ENCODE measurements around the gene SPATA25.
"Not testable (repeated sequence)": the region's sequence is repeated elsewhere in the genome, so short reads cannot be mapped to it uniquely, and the experiment has no call there.

The SPATA25 gene

GRCh38 chr20:45917790-45918141, 30.3 kb upstream of the SPATA25 start:
- no peak for DNase-seq (ENCODE audit: low read depth in 2 of 2)

DNA sequence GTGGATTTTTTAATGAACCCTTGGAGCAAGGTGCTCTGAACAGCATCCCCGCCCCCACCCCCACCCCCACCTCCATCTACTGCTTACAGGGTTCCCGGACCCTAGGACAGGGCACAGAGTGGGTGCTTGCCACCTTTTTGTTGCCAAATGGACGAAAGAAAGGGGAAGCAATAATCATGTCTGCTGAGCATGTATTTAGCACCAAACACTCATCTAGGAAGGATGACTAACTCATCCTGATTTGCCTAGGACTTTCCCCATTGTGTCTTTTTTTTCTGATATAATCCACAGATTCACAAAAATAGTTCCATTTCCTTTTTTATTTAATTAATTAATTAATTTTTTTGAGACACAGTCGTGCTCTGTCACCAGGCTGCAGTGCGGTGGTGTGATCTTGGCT, 25.7 kb upstream of the SPATA25 start:
- no peak for DNase-seq (ENCODE audit: low read depth in 2 of 2)

- DNase-seq (ENCODE audit: low read depth in 2 of 2) = no peak
Observed at GRCh38 chr20:45912344-45912682, 24.9 kb upstream of the SPATA25 start.

- DNase-seq (ENCODE audit: low read depth in 2 of 2) = no peak
Observed at GRCh38 chr20:45911486-45912343, 24.3 kb upstream of the SPATA25 start, which contains the start of gene PLTP. Gene PLTP, minus strand, starts transcription at chr20:45912155. Its CDS starts 703 bp downstream, at chr20:45911452.

GRCh38 chr20:45910670-45911485, 23.5 kb upstream of the SPATA25 start:
- peak; percentile 79 for DNase-seq (ENCODE audit: low read depth in 2 of 2)

DNA sequence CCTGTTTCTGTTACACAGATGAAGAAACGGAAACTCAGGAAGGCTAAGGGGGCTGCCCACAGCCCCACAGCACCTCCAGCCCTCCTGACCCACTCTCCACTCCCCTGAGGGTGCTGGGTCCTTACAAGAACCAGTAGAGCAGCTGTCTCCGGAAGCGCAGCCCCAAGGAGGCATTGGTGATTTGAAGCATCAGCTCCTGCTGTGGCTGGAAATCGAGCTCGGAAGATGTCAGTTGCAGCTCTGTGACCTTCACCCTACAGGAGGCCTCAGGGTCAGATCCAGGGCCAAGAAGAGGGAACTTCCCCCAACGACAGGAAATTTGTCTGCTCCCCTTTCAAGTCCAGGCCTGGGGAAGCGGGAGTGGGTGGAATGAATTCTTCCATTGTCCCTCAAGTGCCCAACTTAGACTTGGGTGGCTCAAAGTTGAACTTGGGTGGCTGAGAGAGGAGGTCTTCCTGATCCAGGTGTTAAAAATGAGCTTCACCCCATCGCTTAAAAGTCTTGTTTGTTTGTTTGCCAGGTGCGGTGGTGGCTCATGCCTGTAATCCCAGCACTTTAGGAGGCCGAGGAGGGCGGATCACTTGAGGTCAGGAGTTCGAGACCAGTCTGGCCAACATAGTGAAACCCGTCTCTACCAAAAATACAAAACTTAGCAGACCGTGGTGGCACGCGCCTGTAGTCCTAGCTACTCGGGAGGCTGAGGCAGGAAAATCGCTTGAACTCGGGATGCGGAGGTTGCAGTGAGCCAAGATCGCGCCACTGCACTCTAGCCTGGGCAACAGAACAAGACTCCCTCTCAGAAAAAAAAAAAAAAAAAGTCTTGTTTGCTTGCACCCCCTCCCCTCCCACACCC, 22.6 kb upstream of the SPATA25 start:
- DNase-seq (ENCODE audit: low read depth in 2 of 2) = no peak

DNA sequence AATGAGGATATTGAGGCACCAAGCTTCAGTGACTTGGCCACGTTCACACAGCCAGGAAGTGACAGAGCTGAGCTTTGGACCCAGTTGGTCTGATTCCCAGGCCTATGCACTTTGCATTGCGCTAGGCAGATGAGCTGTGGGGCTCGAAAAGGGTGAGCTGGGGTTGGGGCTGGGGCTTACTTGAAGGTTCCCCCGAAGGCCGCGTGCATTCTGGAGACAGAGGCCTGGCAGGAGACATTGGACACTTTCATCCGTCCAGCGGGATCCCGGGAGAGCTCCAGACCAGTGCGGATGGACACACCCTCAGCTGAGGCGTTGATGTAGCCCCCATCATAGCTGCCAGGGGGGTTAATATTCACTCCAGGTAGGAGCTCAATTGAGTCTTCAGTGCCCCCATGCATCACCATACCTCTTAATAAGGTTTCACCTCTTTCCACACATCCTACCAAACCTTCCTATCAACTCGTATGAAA, 21.9 kb upstream of the SPATA25 start:
- DNase-seq (ENCODE audit: low read depth in 2 of 2) = no peak

GRCh38 chr20:45908084-45908483, 20.7 kb upstream of the SPATA25 start:
- DNase-seq (ENCODE audit: low read depth in 2 of 2) = no peak

DNA sequence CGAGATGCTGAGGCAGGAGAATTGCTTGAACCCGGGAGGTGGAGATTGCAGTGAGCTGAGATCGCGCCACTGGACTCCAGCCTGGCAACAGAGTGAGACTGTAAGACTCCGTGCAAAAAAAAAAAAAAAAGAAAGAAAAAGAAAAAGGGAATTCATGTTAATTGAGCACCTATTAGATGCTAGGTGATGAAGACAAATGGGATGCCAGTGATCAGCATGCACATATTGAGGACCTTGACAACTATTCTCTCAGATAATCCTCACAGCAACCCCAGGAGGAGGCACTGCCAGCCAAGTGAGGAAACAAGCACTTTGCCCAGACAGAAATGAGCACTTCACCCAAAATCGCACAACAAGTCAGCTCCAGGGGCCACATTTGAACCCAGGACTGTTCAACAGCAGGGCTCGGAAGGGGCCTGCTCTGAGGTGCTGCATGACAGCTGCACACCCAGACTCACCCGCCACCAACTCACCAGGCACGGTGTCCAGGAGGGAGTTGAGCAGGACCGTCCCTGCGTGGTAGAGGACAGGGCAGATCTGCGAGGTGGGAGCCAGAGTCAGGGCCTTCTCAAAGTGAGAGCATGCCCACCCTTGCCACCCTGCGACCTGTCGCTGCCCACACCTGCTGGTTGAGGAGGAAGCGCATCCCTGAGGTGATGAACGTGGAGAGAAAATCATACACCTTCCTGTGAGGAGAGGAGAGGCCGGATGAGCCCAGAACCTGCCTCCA, 20.0 kb upstream of the SPATA25 start:
- no peak for DNase-seq (ENCODE audit: low read depth in 2 of 2)

- no peak for DNase-seq (ENCODE audit: low read depth in 2 of 2)
Observed at GRCh38 chr20:45905505-45906079, 18.2 kb upstream of the SPATA25 start.

DNA sequence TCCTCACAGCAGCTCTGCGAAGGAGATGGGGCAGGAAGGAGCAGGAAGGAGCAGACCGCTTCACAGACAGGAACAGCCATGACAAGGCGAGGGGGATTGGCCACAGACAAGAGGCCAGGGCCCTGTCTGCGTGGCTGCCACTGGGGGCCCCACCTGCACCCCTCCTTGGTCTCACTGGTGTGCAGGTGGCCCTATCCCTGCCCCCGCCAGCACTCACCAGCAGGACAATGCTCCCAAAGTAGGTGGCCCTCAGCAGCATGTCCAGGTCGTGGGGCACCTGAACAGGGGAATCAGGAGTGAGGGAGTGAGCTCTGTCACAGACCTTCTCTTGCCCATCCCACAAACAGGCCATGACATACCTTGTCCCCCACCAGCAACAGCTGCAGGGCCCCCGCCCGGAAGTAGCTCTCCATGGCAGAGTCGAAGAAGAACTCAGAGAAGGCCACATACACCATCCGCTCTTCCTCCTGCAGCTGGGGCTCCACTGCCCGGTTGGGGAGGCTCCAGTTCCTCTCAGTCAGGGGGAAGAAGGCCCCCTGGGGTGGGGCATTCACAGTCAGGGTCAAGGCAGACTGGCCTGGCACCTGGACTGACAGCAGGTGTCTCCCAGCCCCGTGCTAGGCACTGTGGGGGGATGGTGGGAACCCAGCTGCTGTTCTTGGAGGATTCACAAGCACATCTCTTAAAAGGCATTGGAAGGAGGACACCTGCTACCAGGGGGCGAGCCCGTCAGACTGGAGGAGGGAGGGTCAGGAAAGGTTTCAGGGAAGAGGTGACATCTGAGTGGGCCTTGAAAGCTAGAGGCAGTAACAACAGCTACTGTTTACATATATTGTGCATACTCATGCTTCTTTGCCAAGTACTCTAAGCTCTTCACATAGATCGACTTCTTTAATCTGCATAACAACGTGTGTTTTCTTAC, 17.4 kb upstream of the SPATA25 start:
- DNase-seq (ENCODE audit: low read depth in 2 of 2) = no peak

DNA sequence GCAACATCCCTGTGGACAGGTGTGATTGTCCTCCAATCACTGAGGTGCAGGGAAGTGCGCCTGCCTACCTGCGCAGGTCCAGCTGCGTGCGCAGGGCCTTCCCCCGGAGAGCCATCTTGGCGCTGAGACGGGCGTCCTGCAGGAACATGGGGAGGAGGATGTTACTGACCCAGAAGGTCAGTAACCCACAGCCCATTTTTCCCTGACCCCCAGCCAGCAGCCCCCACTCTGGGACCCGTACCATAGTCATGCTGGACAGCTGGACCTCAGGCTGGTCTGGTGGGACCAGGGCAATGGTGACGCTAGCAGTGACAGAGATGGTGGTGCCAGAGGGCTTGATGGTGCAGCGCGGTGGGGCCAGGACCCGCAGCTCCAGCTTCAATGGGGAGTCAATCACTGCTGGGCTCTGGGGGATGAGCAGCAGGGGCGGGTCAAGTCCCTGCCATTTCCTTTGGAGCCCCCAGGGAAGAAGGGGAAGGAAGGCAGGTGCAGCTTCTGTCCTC, 14.8 kb upstream of the SPATA25 start:
- no peak for DNase-seq (ENCODE audit: low read depth in 2 of 2)

DNA sequence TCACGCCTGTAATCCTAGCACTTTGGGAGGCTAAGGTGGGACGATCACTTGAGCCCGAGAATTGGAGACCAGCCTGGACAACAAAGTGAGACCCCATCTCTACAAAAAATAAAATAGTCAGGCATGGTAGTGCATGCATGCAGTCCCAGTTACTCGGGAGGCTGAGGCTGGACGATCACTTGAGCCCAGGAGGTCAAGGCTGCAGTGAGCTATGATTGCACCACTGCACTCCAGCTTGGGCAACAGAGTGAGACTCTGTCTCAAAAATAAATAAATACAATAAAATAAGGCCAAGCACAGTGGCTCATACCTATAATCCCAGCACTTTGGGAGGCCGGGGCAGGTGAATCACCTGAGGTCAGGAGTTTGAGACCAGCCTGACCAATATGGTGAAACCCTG, 13.9 kb upstream of the SPATA25 start:
- not testable (repeated sequence) for DNase-seq (ENCODE audit: low read depth in 2 of 2)

- no peak for DNase-seq (ENCODE audit: low read depth in 2 of 2)
Observed at GRCh38 chr20:45899046-45899835, 11.8 kb upstream of the SPATA25 start.

- DNase-seq (ENCODE audit: low read depth in 2 of 2) = no peak
Observed at GRCh38 chr20:45898285-45898684, 10.9 kb upstream of the SPATA25 start.

- DNase-seq (ENCODE audit: low read depth in 2 of 2) = no peak
Observed at GRCh38 chr20:45897692-45898091, 10.3 kb upstream of the SPATA25 start.

DNA sequence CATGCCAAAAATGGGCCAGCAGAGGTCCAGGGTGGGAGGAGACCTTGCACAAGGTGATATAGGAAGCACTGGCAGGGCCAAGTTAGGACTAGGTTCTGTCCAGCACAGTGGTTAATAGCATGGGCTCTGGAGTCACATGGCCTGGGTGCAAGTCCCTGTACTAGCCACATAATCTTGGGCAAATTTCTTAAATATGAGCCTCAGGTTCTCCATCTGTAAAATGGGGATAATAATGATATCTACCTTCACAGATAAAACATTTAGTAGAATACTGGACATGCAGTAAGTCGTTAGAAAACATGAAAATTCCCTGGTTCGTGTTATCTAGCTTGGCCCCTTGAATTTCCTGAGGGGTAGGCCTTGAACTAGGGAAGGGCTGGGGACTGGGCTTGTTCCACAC, 9.9 kb upstream of the SPATA25 start:
- DNase-seq (ENCODE audit: low read depth in 2 of 2) = no peak

DNA sequence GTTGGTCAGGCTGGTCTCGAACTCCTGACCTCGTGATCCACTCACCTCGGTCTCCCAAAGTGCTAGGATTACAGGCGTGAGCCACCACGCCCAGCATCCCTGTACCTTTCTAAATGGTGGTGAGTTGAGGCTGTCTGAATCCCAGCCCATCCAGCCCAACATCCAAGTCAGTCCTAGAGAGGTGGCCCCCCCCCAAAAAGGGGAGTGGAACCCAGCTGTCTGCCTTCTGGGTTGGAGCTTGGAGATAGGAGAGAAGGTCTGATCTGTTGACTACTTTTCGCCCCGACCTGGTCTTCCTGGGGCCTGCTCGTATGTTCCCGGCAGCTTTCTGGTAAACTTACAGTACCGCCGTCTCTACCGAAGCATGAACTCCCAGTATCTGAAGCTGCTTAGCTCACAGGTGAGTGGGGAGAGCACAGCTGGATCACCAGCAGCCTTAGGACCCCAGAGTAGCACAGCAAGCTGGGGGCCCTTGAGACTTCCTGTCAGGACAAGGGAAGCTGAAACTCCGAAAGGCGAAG, 9.3 kb upstream of the SPATA25 start:
- DNase-seq (ENCODE audit: low read depth in 2 of 2) = no peak

DNA sequence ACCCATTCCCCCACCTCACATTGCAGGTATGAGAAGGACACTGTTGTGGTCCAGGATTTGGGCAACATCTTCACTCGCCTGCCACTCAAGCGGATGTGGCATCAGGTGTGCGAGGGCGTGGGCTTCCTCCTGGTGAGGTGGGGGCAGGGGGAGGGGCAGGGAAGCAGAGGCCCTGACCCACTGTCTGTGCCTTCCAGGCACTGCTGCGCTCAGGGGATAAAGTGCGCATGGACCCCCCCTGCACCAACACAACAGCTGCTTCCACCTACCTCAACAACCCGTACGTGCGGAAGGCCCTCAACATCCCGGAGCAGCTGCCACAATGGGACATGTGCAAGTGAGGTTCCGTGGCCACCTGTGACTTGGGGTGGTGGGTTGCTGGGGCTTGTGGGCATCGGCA, 7.4 kb upstream of the SPATA25 start:
- no peak for DNase-seq (ENCODE audit: low read depth in 2 of 2)

Measured in stimulated activated CD8-positive, alpha-beta memory T cell treated with anti-CD3 and anti-CD28 coated beads, Interleukin-2, amount 100 ng/mL, for 1 hour (primary cell).